BLaER1 treated with 17β-estradiol and CSF1 and Interleukin-3, amounts not matched to agents 10 nM and 100 nM (cell line): ENCODE data around the gene NAA16.
"Not testable (repeated sequence)": the region's sequence is repeated elsewhere in the genome, so short reads cannot be mapped to it uniquely, and the experiment has no call there.

Source experiments
- H3K27ac ChIP-seq, 11 experiments: shearing (Covaris generic); formaldehyde crosslinking; 2 replicates each; pipeline ENCODE4 v1.8.1; 2022
- H3K27me3 ChIP-seq, 11 experiments: shearing (Covaris generic); formaldehyde crosslinking; 2 replicates each; pipeline ENCODE4 v1.8.1; 2022
- H3K36me3 ChIP-seq, 11 experiments: shearing (Covaris generic); formaldehyde crosslinking; 2 replicates each; pipeline ENCODE4 v1.8.1; 2022
- H3K4me1 ChIP-seq, 10 experiments: shearing (Covaris generic); formaldehyde crosslinking; 2 replicates each; pipeline ENCODE4 v1.8.1; 2022
- H3K4me2 ChIP-seq, 11 experiments: shearing (Covaris generic); formaldehyde crosslinking; 2 replicates each; pipeline ENCODE4 v1.8.1; 2022
- H3K4me3 ChIP-seq, 10 experiments: shearing (Covaris generic); formaldehyde crosslinking; 2 replicates each; pipeline ENCODE4 v1.8.1; 2022
- H3K9ac ChIP-seq, 11 experiments: shearing (Covaris generic); formaldehyde crosslinking; 2 replicates each; pipeline ENCODE4 v1.8.1; 2022
- H3K9me3 ChIP-seq, 11 experiments: shearing (Covaris generic); formaldehyde crosslinking; replicated peaks in 1 of 11; 2 replicates each; pipeline ENCODE4 v1.8.1; 2022
- H4K20me1 ChIP-seq, 11 experiments: shearing (Covaris generic); formaldehyde crosslinking; 2 replicates each; pipeline ENCODE4 v1.8.1; 2022
- Cebpa-rat ChIP-seq, 11 experiments: shearing (Covaris generic); IDR thresholded peaks; 2 replicates each; pipeline ENCODE4 v1.8.1; 2022

NAA16 gene

GRCh38 chr13:41419206-41419605 is 108.1 kb downstream of the NAA16 start:
- peaks cover 0 to 4% (median 0%) of the 10 kb centered on the region in 10 experiments; a peak in 2 of 20 replicates for H3K4me1 ChIP-seq

GRCh38 chr13:41420146-41420545 is 109.1 kb downstream of the NAA16 start:
- H3K9me3 ChIP-seq, result 0 out of 22 replicates have a peak, but pooled peaks cover 0 to 9% (median 0%) of the 10 kb centered on the region in 11 experiments
- H4K20me1 ChIP-seq, result no peaks in the 10 kb centered on the region
- no peak overlapping the region for H3K9ac ChIP-seq
- H3K36me3 ChIP-seq, result no peaks in the 10 kb centered on the region
- no peak overlapping the region for H3K27ac ChIP-seq
- no peak for TF ChIP-seq Cebpa-rat (IDR thresholded peaks at IDR 0.05)
- H3K4me3 ChIP-seq, result no peak overlapping the region
- H3K27me3 ChIP-seq, result no peaks in the 10 kb centered on the region
- peaks cover 0 to 4% (median 0%) of the 10 kb centered on the region in 10 experiments; a peak in 2 of 20 replicates for H3K4me1 ChIP-seq
- no peak overlapping the region for H3K4me2 ChIP-seq

More at GRCh38 chr13:41419206-41419605, 108.1 kb downstream of the NAA16 start:
- H3K9me3 ChIP-seq, result 0 out of 22 replicates have a peak, but pooled peaks cover 0 to 9% (median 0%) of the 10 kb centered on the region in 11 experiments
- no peak overlapping the region for H3K27ac ChIP-seq
- no peaks in the 10 kb centered on the region for H3K27me3 ChIP-seq
- H3K9ac ChIP-seq, result no peak overlapping the region
- H3K4me3 ChIP-seq, result no peak overlapping the region
- H4K20me1 ChIP-seq, result no peaks in the 10 kb centered on the region
- no peak for TF ChIP-seq Cebpa-rat (IDR thresholded peaks at IDR 0.05)
- H3K4me2 ChIP-seq, result no peak overlapping the region
- no peaks in the 10 kb centered on the region for H3K36me3 ChIP-seq

- H3K4me3 ChIP-seq, H4K20me1 ChIP-seq: not testable (repeated sequence)
Measured at GRCh38 chr13:41421330-41421729, 110.3 kb downstream of the NAA16 start.

GRCh38 chr13:41421983-41422382 is 110.9 kb downstream of the NAA16 start:
- not testable (repeated sequence) for H3K36me3 ChIP-seq, H4K20me1 ChIP-seq, H3K27me3 ChIP-seq, H3K4me1 ChIP-seq, H3K9ac ChIP-seq, H3K9me3 ChIP-seq, H3K4me2 ChIP-seq, H3K4me3 ChIP-seq, H3K27ac ChIP-seq

More at GRCh38 chr13:41421330-41421729, 110.3 kb downstream of the NAA16 start:
- not testable (repeated sequence) for H3K36me3 ChIP-seq, H3K27ac ChIP-seq, H3K9me3 ChIP-seq, H3K4me1 ChIP-seq, H3K4me2 ChIP-seq, H3K27me3 ChIP-seq, H3K9ac ChIP-seq

GRCh38 chr13:41423259-41423658 is 112.2 kb downstream of the NAA16 start:
- not testable (repeated sequence) for H4K20me1 ChIP-seq, H3K27me3 ChIP-seq, H3K27ac ChIP-seq, H3K9ac ChIP-seq, H3K4me3 ChIP-seq, H3K4me2 ChIP-seq, H3K4me1 ChIP-seq, H3K36me3 ChIP-seq
- peaks cover 14 to 19% (median 18%) of the 10 kb centered on the region in 11 experiments for H3K9me3 ChIP-seq

- not testable (repeated sequence) for H3K36me3 ChIP-seq, H3K27me3 ChIP-seq, H3K27ac ChIP-seq, H3K4me2 ChIP-seq, H3K9ac ChIP-seq, H3K4me3 ChIP-seq, H4K20me1 ChIP-seq, H3K4me1 ChIP-seq
- H3K9me3 ChIP-seq, result peaks cover 23 to 31% (median 28%) of the 10 kb centered on the region in 11 experiments
Measured at GRCh38 chr13:41424675-41425074, 113.6 kb downstream of the NAA16 start.

- no peak for TF ChIP-seq Cebpa-rat (IDR thresholded peaks at IDR 0.05)
- Histone ChIP-seq H3K36me3 (no peaks in the 10 kb centered on the region), H4K20me1 (no peaks in the 10 kb centered on the region), H3K27ac (no peak overlapping the region), H3K4me3 (no peak overlapping the region), H3K9ac (no peak overlapping the region), H3K4me1 (no peaks in the 10 kb centered on the region), H3K4me2 (no peak overlapping the region), H3K27me3 (no peaks in the 10 kb centered on the region), H3K9me3 (peaks cover 24 to 34% (median 29%) of the 10 kb centered on the region in 11 experiments)
Measured at GRCh38 chr13:41426047-41426446, 115.0 kb downstream of the NAA16 start.
